Thymus (tissue), 11 donors: ENCODE results near the gene HES4. TPM values are rescaled to one million over a fixed set of nuclear protein-coding genes. Genes with fewer than 3 reads are reported as not detected.

Source experiments
- DNase-seq, 9 donors: peaks; one replicate each; pipeline ENCODE4 v3.0.0-alpha.2; 2013; ENCODE audit warnings: low spot score in 9 of 9, low read depth in 6 of 9, missing footprints in 1 of 9
- H3K27ac ChIP-seq, 2 donors: one replicate each; pipeline ENCODE4 v1.5.1; 2013; ENCODE audit warnings: control low read depth in 1 of 2, low read depth in 1 of 2, low read length in 1 of 2, mild to moderate bottlenecking in 1 of 2, moderate library complexity in 1 of 2
- H3K27me3 ChIP-seq, 2 donors: one replicate each; pipeline ENCODE4 v1.5.1; 2013; ENCODE audit warnings: low read length in 1 of 2; ENCODE audit not compliant: control insufficient read depth in 2 of 2, insufficient read depth in 1 of 2
- H3K36me3 ChIP-seq, 2 donors: one replicate each; pipeline ENCODE4 v1.5.1; 2013; ENCODE audit warnings: low read length in 1 of 2, mild to moderate bottlenecking in 1 of 2, moderate library complexity in 1 of 2; ENCODE audit not compliant: control insufficient read depth in 2 of 2, insufficient read depth in 2 of 2
- H3K4me1 ChIP-seq, 2 donors: one replicate each; pipeline ENCODE4 v1.5.1; 2013; ENCODE audit warnings: low read length in 2 of 2; ENCODE audit not compliant: control insufficient read depth in 2 of 2, insufficient read depth in 2 of 2
- H3K4me3 ChIP-seq, 2 donors: one replicate each; pipeline ENCODE4 v1.5.1; 2013; ENCODE audit warnings: low read length in 2 of 2, control low read depth in 1 of 2, mild to moderate bottlenecking in 1 of 2
- H3K9me3 ChIP-seq, 2 donors: one replicate each; pipeline ENCODE4 v1.5.1; 2013; ENCODE audit warnings: low read length in 1 of 2, mild to moderate bottlenecking in 1 of 2; ENCODE audit not compliant: control insufficient read depth in 2 of 2, insufficient read depth in 1 of 2
- WGBS: extraction: QIAGEN DNeasy Blood & Tissue Kit; methylation state at CpG from one replicate; pipeline ENCODE4 v1.1.7; 2013; 5-methylcytosine and 5-hydroxymethylcytosine counted together
- polyA plus RNA-seq: library from polyadenylated mRNA; stranded (reverse); fragments of 200-250 nt; gene quantifications from one replicate; pipeline ENCODE4 v1.2.3, GENCODE V29; 2013
- total RNA-seq: library from RNA; stranded (reverse); fragments of 120-200 nt; gene quantifications from one replicate; pipeline ENCODE4 v1.2.4, GENCODE V29; 2013
- donor health status: healthy.

The HES4 gene
- total and polyA plus RNA-seq, 2 donors = 15.5 to 61.3 TPM

GRCh38 chr1:974687-975328 is 25.1 kb downstream of the HES4 start:
- Histone ChIP-seq H3K36me3 (no peaks in the 10 kb centered on the region), H3K4me1 (peaks cover 3 to 4% of the 10 kb centered on the region in 2 donors), H3K27me3 (peaks cover 36 to 63% of the 10 kb centered on the region in 2 donors), H3K9me3 (peaks cover 0 to 11% of the 10 kb centered on the region in 2 donors), H3K27ac (no peak overlapping the region), H3K4me3 (no peak overlapping the region)
- WGBS = 89% methylated on average over 17 of the region's 17 CpGs
- no peak for DNase-seq

GRCh38 chr1:974293-974640 is 25.6 kb downstream of the HES4 start:
- WGBS = 96% methylated on average over 11 of the region's 11 CpGs
- no peak overlapping the region for H3K27ac ChIP-seq
- H3K4me1 ChIP-seq = peaks cover 3 to 4% of the 10 kb centered on the region in 2 donors
- no peaks in the 10 kb centered on the region for H3K36me3 ChIP-seq
- H3K9me3 ChIP-seq = peaks cover 0 to 11% of the 10 kb centered on the region in 2 donors
- H3K27me3 ChIP-seq = peaks cover 41 to 69% of the 10 kb centered on the region in 2 donors
- H3K4me3 ChIP-seq = no peak overlapping the region
- DNase-seq = no peak

GRCh38 chr1:973459-974292 is 26.2 kb downstream of the HES4 start:
- DNase-seq = no peak
- no peaks in the 10 kb centered on the region for H3K36me3 ChIP-seq
- H3K4me3 ChIP-seq = no peak overlapping the region
- H3K9me3 ChIP-seq = peaks cover 0 to 7% of the 10 kb centered on the region in 2 donors
- WGBS = 91% methylated on average over 28 of the region's 28 CpGs
- no peak overlapping the region for H3K27ac ChIP-seq
- H3K4me1 ChIP-seq = peaks cover 3 to 4% of the 10 kb centered on the region in 2 donors
- H3K27me3 ChIP-seq = peaks cover 45 to 75% of the 10 kb centered on the region in 2 donors

GRCh38 chr1:972726-973458 is 27.0 kb downstream of the HES4 start:
- no peaks in the 10 kb centered on the region for H3K36me3 ChIP-seq
- H3K27me3 ChIP-seq = peaks cover 48 to 83% of the 10 kb centered on the region in 2 donors
- H3K4me1 ChIP-seq = peaks cover 3 to 4% of the 10 kb centered on the region in 2 donors
- H3K9me3 ChIP-seq = no peaks in the 10 kb centered on the region
- DNase-seq = no peak
- no peak overlapping the region for H3K4me3 ChIP-seq
- WGBS = 93% methylated on average over 28 of the region's 28 CpGs
- no peak overlapping the region for H3K27ac ChIP-seq

GRCh38 chr1:971751-972506 is 28.0 kb downstream of the HES4 start:
- Histone ChIP-seq H3K4me3 (no peak overlapping the region), H3K27me3 (peaks cover 52 to 92% of the 10 kb centered on the region in 2 donors), H3K4me1 (peaks cover 3 to 8% of the 10 kb centered on the region in 2 donors), H3K27ac (no peak overlapping the region), H3K36me3 (no peaks in the 10 kb centered on the region), H3K9me3 (no peaks in the 10 kb centered on the region)
- DNase-seq = no peak
- 89% methylated on average over 34 of the region's 34 CpGs for WGBS

- Histone ChIP-seq H3K9me3 (no peaks in the 10 kb centered on the region), H3K4me3 (no peak overlapping the region), H3K36me3 (no peaks in the 10 kb centered on the region), H3K4me1 (peaks cover 5 to 11% of the 10 kb centered on the region in 2 donors), H3K27me3 (peaks cover 56 to 97% of the 10 kb centered on the region in 2 donors), H3K27ac (no peak overlapping the region)
- 51% methylated on average over 42 of the region's 42 CpGs for WGBS
- DNase-seq = no peak
Measured at GRCh38 chr1:970973-971730, 28.7 kb downstream of the HES4 start.

- 28% methylated on average over 33 of the region's 33 CpGs for WGBS
- no peak for DNase-seq
- no peak overlapping the region for H3K4me3 ChIP-seq
- no peaks in the 10 kb centered on the region for H3K9me3 ChIP-seq
- H3K27ac ChIP-seq = no peak overlapping the region
- H3K4me1 ChIP-seq = peaks cover 8 to 11% of the 10 kb centered on the region in 2 donors
- H3K27me3 ChIP-seq = peaks cover 53 to 97% of the 10 kb centered on the region in 2 donors
- H3K36me3 ChIP-seq = no peaks in the 10 kb centered on the region
Measured at GRCh38 chr1:970242-970972, 29.5 kb downstream of the HES4 start.
